NCI-H69 (cell line): Measurements from ENCODE around the gene COLQ.
"Not testable (repeated sequence)": the region's sequence is repeated elsewhere in the genome, so short reads cannot be mapped to it uniquely, and the experiment has no call there.

Experiments used
- DNase-seq: peaks from one replicate; lab custom pipeline; 2025; lab: John Stamatoyannopoulos, UW

COLQ gene

DNA sequence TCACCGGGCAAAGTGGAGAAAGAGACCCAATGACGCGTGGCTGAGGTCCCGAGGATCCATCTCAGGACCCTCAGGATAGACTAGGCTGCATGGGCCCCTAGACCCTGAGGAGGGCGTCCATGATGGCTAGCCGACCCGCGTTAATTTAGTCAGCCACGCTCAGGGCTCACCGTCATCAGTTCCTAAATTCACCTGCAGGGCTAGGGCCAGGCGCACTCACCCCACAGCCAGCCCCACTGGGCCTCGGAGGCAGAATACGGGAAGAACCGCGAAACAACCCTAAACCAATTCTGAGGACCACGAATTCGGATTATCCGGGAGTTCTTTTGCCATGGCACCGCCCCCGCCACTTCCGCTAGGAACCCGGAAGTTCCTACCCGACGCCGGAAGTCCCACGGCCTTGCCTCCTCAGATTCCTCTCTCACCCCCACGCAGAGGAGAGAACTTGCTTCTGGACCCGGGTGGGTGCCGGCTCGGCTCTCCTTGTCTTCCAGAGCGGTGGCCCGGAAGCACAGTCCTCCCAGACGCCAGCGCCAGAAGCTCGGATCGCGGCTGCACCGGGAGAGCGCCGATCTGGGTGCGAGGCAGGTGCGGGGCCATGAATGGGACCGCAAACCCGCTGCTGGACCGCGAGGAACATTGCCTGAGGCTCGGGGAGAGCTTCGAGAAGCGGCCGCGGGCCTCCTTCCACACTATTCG lies 94.2 kb downstream of the COLQ start, which contains the start of the genes EAF1 and METTL6:
TSS of gene EAF1 (plus strand) at position 417 of the 699 bp plus-strand sequence. CDS start at position 599, 182 bp downstream.
TSS of gene METTL6 (minus strand) at position 363 of the 699 bp plus-strand sequence. CDS start 1,033 bp downstream, outside the sequence.
- peak; percentile 84 for DNase-seq

DNA sequence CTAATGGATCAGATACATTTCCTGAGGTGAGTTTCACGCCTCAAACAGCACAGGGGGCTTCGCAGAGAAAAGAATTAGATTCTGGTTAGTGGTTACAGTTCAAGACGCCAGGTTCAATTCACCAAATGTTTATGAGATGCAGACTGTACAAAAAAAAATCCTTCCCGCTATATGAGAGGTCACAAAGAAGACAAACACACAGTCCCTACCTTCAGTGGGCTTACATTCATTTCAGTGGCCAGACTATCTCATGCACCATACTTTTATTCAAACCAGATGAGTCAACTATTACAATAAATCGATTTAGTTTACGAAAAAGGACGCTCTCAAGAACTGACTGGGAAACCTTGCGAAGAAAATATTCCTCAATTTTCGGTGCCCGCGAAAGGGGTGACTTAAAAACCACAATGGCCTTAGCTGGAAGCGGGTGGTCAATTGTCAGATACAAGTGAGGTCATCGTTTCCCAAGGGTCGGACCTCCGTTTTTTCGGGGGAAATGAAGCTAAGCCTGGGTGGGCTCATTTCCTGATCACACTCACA lies 94.9 kb downstream of the COLQ start:
- no peak for DNase-seq

- DNase-seq = no peak
Measured at GRCh38 chr3:15420871-15421270, 100.6 kb downstream of the COLQ start.

DNA sequence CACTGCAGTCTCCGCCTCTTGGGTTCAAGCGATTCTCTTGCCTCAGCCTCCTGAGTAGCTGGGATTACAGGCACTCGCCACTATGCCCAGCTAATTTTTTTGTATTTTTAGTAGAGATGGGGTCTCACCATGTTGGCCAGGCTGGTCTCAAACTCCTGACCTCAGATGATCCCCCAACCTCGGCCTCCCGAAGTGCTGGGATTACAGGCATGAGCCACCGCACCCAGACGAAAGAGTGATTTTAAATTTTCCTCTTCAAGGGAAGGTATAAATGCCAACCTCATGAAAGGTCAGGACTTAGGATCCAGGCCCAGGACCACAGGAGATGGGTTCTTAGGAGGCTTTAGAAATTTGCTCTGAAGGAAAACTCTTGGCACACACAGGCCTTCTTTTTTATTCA lies 110.5 kb downstream of the COLQ start:
- not testable (repeated sequence) for DNase-seq

GRCh38 chr3:15409774-15410173 lies 111.7 kb downstream of the COLQ start:
- no peak for DNase-seq

DNA sequence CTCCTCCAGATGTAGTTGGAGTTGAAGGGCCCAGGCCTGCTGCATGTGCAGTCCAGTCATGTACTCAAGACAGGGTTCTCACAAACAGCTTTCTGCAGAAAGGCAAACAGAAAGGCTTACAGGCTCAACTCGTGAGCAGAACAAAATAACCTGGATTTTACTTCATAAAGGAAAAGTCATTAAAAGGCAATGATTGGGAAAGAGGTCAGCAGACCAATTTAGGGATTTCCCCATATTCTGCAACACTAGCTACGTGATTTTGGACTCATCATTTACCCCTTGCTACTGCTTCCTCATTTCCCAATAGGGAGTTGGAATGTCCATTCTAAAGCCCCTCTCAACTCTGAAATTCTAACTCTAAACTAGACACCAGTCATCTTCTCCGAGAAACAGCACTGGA lies 112.3 kb downstream of the COLQ start:
- no peak for DNase-seq

DNA sequence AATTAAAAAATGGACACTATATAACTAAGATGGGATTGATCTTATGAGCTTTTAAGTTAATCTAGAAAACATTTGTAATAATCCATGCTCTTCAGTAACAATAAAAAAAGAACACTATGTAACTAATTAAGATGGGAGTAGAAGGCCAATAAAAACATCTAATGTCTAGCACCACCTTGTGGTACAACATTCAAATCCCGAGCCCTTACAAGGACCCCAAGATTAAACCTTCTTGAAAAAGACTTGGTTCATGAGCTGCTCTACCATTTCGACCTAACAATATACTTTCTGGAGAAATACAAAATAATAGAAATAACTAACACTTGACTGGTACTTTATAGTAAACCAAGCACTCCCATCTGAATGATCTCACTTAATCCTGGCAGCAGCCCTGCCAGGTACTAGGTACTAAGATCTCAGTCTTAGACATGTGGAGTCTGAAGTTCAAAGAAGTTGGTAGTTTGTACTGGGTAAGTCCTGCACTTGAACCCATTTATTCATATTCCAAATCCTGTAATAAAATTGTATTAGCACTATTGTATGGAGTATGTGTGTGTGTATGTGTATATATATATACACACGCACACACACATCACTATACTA lies 116.0 kb downstream of the COLQ start:
- peak; percentile 59 for DNase-seq

DNA sequence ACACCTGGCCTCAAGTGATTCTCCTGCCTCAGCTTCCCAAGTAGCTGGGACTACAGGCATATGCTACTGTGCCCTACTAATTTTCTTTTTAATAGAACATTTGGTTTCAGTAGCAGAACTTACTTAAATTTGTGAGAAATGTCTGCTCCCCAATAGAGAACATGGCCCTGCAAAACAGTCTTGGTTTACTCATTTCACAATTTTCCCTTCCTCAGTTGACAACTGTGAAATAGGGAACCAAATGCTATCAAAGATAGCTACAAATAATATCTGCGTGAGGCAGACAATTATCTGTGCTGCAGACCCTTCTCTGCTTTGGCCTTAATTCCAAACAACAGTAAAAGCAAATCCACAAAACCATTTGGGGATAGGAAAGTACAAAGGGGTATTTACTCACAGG lies 116.7 kb downstream of the COLQ start:
- no peak for DNase-seq

- no peak for DNase-seq
Measured at GRCh38 chr3:15403965-15404364, 117.5 kb downstream of the COLQ start.

- DNase-seq = no peak
Measured at GRCh38 chr3:15403495-15403894, 118.0 kb downstream of the COLQ start.

DNA sequence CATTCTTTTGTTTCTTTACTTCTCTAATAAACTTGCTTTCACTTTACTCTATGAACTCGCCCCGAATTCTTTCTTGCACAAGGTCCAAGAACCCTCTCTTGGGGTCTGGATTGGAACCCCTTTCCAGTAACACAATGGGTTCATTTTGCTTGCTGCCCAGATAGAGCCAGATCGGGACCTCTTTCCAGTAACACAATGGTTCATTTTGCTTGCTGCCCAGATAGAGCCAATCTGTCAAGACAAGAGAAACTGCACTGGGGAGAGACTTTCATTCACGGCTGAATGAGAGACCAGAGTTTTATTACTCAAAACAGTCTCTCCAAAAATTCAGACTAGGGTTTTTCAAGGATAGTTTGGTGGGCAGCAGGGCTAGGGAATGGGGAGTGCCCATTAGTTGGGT lies 119.6 kb downstream of the COLQ start:
- DNase-seq = no peak
